ENCODE results near the gene NTSR2.

The NTSR2 gene
- 0 reads per million in 3 experiments for total RNA-seq

- DNase-seq: peak; percentile 9
These were observed at the start of gene NTSR2 for GRCh38 chr2:11669454-11670291. Gene NTSR2, minus strand, starts transcription at chr2:11670195. Its CDS starts 66 bp downstream, at chr2:11670129.

GRCh38 chr2:11719230-11719977 is 49.4 kb upstream of the NTSR2 start:
- DNase-seq: no peak

GRCh38 chr2:11718606-11719005 is 48.6 kb upstream of the NTSR2 start:
- DNase-seq: no peak

- DNase-seq: no peak
These were observed 47.6 kb upstream of the NTSR2 start for GRCh38 chr2:11717623-11718022.

GRCh38 chr2:11716689-11717321 is 46.8 kb upstream of the NTSR2 start:
- DNase-seq: no peak

GRCh38 chr2:11715987-11716652 is 46.1 kb upstream of the NTSR2 start:
- DNase-seq: no peak

GRCh38 chr2:11713815-11714214 is 43.8 kb upstream of the NTSR2 start:
- no peak for DNase-seq

- DNase-seq: no peak
These were observed 42.9 kb upstream of the NTSR2 start for GRCh38 chr2:11712866-11713265.

- DNase-seq: no peak
These were observed 41.8 kb upstream of the NTSR2 start for GRCh38 chr2:11711751-11712150.

- DNase-seq: no peak
These were observed 41.3 kb upstream of the NTSR2 start for GRCh38 chr2:11711354-11711716.

GRCh38 chr2:11710632-11711353 is 40.8 kb upstream of the NTSR2 start:
- no peak for DNase-seq

- no peak for DNase-seq
These were observed 40.2 kb upstream of the NTSR2 start for GRCh38 chr2:11710210-11710609.

- DNase-seq: no peak
These were observed 39.3 kb upstream of the NTSR2 start for GRCh38 chr2:11709293-11709692.

GRCh38 chr2:11708106-11708505 is 38.1 kb upstream of the NTSR2 start:
- DNase-seq: no peak

GRCh38 chr2:11705711-11706110 is 35.7 kb upstream of the NTSR2 start:
- DNase-seq: no peak

GRCh38 chr2:11705063-11705462 is 35.1 kb upstream of the NTSR2 start:
- no peak for DNase-seq

- DNase-seq: no peak
These were observed 33.7 kb upstream of the NTSR2 start for GRCh38 chr2:11703700-11704099.

- no peak for DNase-seq
These were observed 33.0 kb upstream of the NTSR2 start for GRCh38 chr2:11702946-11703345.

- peak; percentile 17 for DNase-seq
These were observed 31.8 kb upstream of the NTSR2 start for GRCh38 chr2:11701751-11702301.

GRCh38 chr2:11701206-11701605 is 31.2 kb upstream of the NTSR2 start:
- DNase-seq: no peak

GRCh38 chr2:11699686-11700670 is 30.0 kb upstream of the NTSR2 start:
- DNase-seq: no peak

All from central memory CD4-positive, alpha-beta T cell (primary cell).